GM12878 (cell line): ENCODE results near the gene ZNF813. TPM values are rescaled to one million over a fixed set of nuclear protein-coding genes. Genes with fewer than 3 reads are reported as not detected.

Experiments
- ATAC-seq: fragments of 200-7000 bp; cut with Tn5 transposase; 3 replicates; pipeline ENCODE4 v1.9.1; 2020; ENCODE audit warnings: mild to moderate bottlenecking, moderate library complexity
- BruUV-seq: library from RNA; stranded (reverse); fragments of 400-500 nt; replicated peaks from 2 replicates; lab custom pipeline; 2021; lab: Mats Ljungman, UMichigan
- CTCF ChIA-PET: fragments of 300-600 bp; sonication (Branson Sonifier 250); formaldehyde crosslinking; extraction: SDS; loops from one replicate; lab custom pipeline; 2021; ENCODE audit warnings: inconsistent platforms; lab: Yijun Ruan, JAX
- POLR2A ChIA-PET: fragments of 350-600 bp; formaldehyde crosslinking; extraction: SDS; loops from one replicate; lab custom pipeline; 2021; ENCODE audit warnings: inconsistent platforms; lab: Charles Lee
- RAD21 ChIA-PET: fragments of 300-600 bp; sonication (Branson Sonifier 250); formaldehyde crosslinking; loops from one replicate; lab custom pipeline; 2023; ENCODE audit warnings: antibody characterized with exemption; ENCODE audit not compliant: unreplicated experiment; lab: Charles Lee
- SMC1A ChIA-PET: fragments of 300-600 bp; sonication (Branson Sonifier 250); formaldehyde crosslinking; loops from one replicate; lab custom pipeline; 2023; ENCODE audit not compliant: unreplicated experiment, uncharacterized antibody; lab: Charles Lee
- DNase-seq: peaks from one replicate; pipeline ENCODE4 v3.0.0-alpha.2; 2011; ENCODE audit warnings: low read depth, low spot score
- FAIRE-seq: peaks from 3 replicates; lab custom pipeline; 2011; peaks lifted over from hg19 to GRCh38; lab: Jason Lieb, UNC
- H2AFZ ChIP-seq: 2 replicates; pipeline ENCODE4 v1.6.0; 2011; ENCODE audit warnings: low read depth, low read length, control low read depth; ENCODE audit not compliant: control insufficient read depth
- H3K27ac ChIP-seq: 2 replicates; pipeline ENCODE4 v1.5.1; 2011; ENCODE audit warnings: control low read depth; ENCODE audit not compliant: control insufficient read depth, insufficient read depth
- H3K27me3 ChIP-seq, 2 experiments: replicated peaks in 1 of 2; 2 replicates each; pipeline versions ENCODE4 v1.6.0 to v1.6.1; 2011; ENCODE audit warnings: low read length in 1 of 2; ENCODE audit not compliant: control insufficient read depth in 2 of 2, insufficient read depth in 2 of 2
- H3K36me3 ChIP-seq, 2 experiments: 2 replicates each; pipeline ENCODE4 v1.5.1; 2011; ENCODE audit warnings: low read length in 1 of 2; ENCODE audit not compliant: control insufficient read depth in 2 of 2, insufficient read depth in 2 of 2
- H3K4me1 ChIP-seq: 2 replicates; pipeline ENCODE4 v1.6.1; 2011; ENCODE audit warnings: mild to moderate bottlenecking, low read length, moderate library complexity, mixed read lengths; ENCODE audit not compliant: control insufficient read depth, insufficient read depth
- H3K4me2 ChIP-seq: 2 replicates; pipeline ENCODE4 v1.6.0; 2011; ENCODE audit warnings: control low read depth; ENCODE audit not compliant: control insufficient read depth, insufficient read depth
- H3K4me3 ChIP-seq: fragments of 200-600 bp; sonication (generic); 2 replicates; pipeline ENCODE4 v1.5.1; 2016
- H3K79me2 ChIP-seq: 2 replicates; pipeline ENCODE4 v1.6.0; 2011; ENCODE audit warnings: low read length; ENCODE audit not compliant: control insufficient read depth, insufficient read depth
- H3K9ac ChIP-seq: 2 replicates; pipeline ENCODE4 v1.8.0; 2011; ENCODE audit warnings: low read length, control low read depth, mixed read lengths; ENCODE audit not compliant: control insufficient read depth, insufficient read depth
- H3K9me3 ChIP-seq: replicated peaks from 3 replicates; pipeline ENCODE4 v1.5.1; 2011; ENCODE audit warnings: mild to moderate bottlenecking, low read length; ENCODE audit not compliant: control insufficient read depth, insufficient read depth
- H4K20me1 ChIP-seq: 2 replicates; pipeline ENCODE4 v1.6.0; 2011; ENCODE audit not compliant: control insufficient read depth, insufficient read depth
- ATF3 ChIP-seq: IDR thresholded peaks from 2 replicates; pipeline ENCODE4 v1.6.1; 2011; ENCODE audit warnings: low read depth, mild to moderate bottlenecking, low read length, moderate library complexity, borderline replicate concordance; ENCODE audit errors: extremely low read depth
- ATF7 ChIP-seq: fragments of 450-650 bp; IDR thresholded peaks from 2 replicates; pipeline ENCODE4 v1.6.1; 2016; ENCODE audit warnings: low read depth, mild to moderate bottlenecking
- CREB1 ChIP-seq: IDR thresholded peaks from 2 replicates; pipeline ENCODE4 v1.6.1; 2012; ENCODE audit warnings: low read depth, mild to moderate bottlenecking, inconsistent platforms
- EGR1 ChIP-seq, 2 experiments: IDR thresholded peaks; 1 replicate in 1 of 2; 2 replicates in 1 of 2; pipeline ENCODE4 v1.6.1; 2011 to 2012; ENCODE audit warnings: low read depth in 2 of 2, low read length in 2 of 2, borderline replicate concordance in 1 of 2, mild to moderate bottlenecking in 1 of 2, moderate library complexity in 1 of 2
- IKZF2 ChIP-seq, 2 experiments: fragments of 450-650 bp; IDR thresholded peaks; 2 replicates each; pipeline ENCODE4 v1.6.1; 2017; ENCODE audit warnings: mild to moderate bottlenecking in 2 of 2, moderate library complexity in 2 of 2
- IRF3 ChIP-seq: fragments of 450-650 bp; IDR thresholded peaks from 2 replicates; pipeline ENCODE4 v1.6.1; 2014; ENCODE audit warnings: mild to moderate bottlenecking
- NFYA ChIP-seq: IDR thresholded peaks from 2 replicates; pipeline ENCODE4 v1.6.1; 2011; ENCODE audit warnings: low read depth, mild to moderate bottlenecking, low read length, improper control_type of control experiment, borderline replicate concordance
- RAD21 ChIP-seq: IDR thresholded peaks from 2 replicates; pipeline ENCODE4 v1.6.1; 2011; ENCODE audit warnings: mild to moderate bottlenecking, low read depth, low read length, moderate library complexity; ENCODE audit not compliant: insufficient read depth
- RELB ChIP-seq: fragments of 450-650 bp; IDR thresholded peaks from 2 replicates; pipeline ENCODE4 v1.6.1; 2017; ENCODE audit warnings: low read depth, mild to moderate bottlenecking, moderate library complexity
- REST ChIP-seq: IDR thresholded peaks from 2 replicates; pipeline ENCODE4 v1.6.1; 2012; ENCODE audit warnings: mild to moderate bottlenecking, low read depth, low read length
- SPI1 ChIP-seq: IDR thresholded peaks from 2 replicates; pipeline ENCODE4 v1.6.1; 2011; ENCODE audit warnings: low read depth, mild to moderate bottlenecking, low read length, moderate library complexity, borderline replicate concordance; ENCODE audit not compliant: insufficient read depth
- TCF3 ChIP-seq: IDR thresholded peaks from 2 replicates; pipeline ENCODE4 v1.6.1; 2012; ENCODE audit warnings: low read depth, mild to moderate bottlenecking, low read length, borderline replicate concordance; ENCODE audit not compliant: insufficient read depth
- WRNIP1 ChIP-seq: IDR thresholded peaks from 2 replicates; pipeline ENCODE4 v1.6.1; 2011; ENCODE audit warnings: low read depth, low read length, improper control_type of control experiment, borderline replicate concordance
- ZBTB4 ChIP-seq: fragments of 450-650 bp; formaldehyde crosslinking; IDR thresholded peaks from 2 replicates; pipeline ENCODE4 v1.4.0; 2022; ENCODE audit warnings: mild to moderate bottlenecking, moderate library complexity
- WGBS: methylation state at CpG from one replicate; pipeline ENCODE4 v1.1.6; 2016; ENCODE audit warnings: low lambda C conversion rate; ENCODE audit not compliant: insufficient replicate concordance, insufficient coverage; ENCODE audit errors: missing lambda C conversion rate; 5-methylcytosine and 5-hydroxymethylcytosine counted together
- in situ Hi-C: fragments of 300-500 bp; cut with MboI; formaldehyde crosslinking; loops from 9 replicates; pipeline ENCODE4 v1.14.3; 2018; ENCODE audit warnings: mixed read lengths
- intact Hi-C: fragments of 100-400 bp; cut with micrococcal nuclease; formaldehyde crosslinking; loops from one replicate; pipeline ENCODE4 v1.14.2; 2022; ENCODE audit not compliant: unreplicated experiment
- polyA plus RNA-seq, 11 experiments: library from polyadenylated mRNA; depleted of rRNA in 4 of 11; unstranded in 6 of 11; stranded (reverse) in 5 of 11; fragments of >200 nt; fragmentation: Nextera tagmentation in 4 of 11; fragmentation: Illumina TruSeq in 1 of 11; extraction: Ambion mirVana in 4 of 11; extraction: Trizol in 1 of 11; gene quantifications; 1 replicate in 1 of 11; 2 replicates in 10 of 11; pipeline versions ENCODE4 v1.2.1 to v1.2.3, GENCODE V29; 2011 to 2016; ENCODE audit warnings: inconsistent platforms in 2 of 11, missing spikeins in 2 of 11, low read depth in 1 of 11
- total RNA-seq, 4 experiments: library from RNA; depleted of rRNA in 3 of 4; stranded (reverse); fragments of >200 nt in 3 of 4; fragmentation: Illumina TruSeq in 1 of 4; extraction: Trizol in 1 of 4; gene quantifications; 2 replicates each; pipeline versions ENCODE4 v1.2.1 to v1.2.3, GENCODE V29; 2013 to 2021

ZNF813 gene
- total and polyA plus RNA-seq, 10 of the 15 experiments (the other 5 are each of a cell fraction or from before 2014, with no cell fraction given): 0.27 to 4.8 (median 2.6) TPM

GRCh38 chr19:53455828-53456227 is 11.7 kb upstream of the ZNF813 start:
- no peaks in the 10 kb centered on the region for H3K4me1 ChIP-seq
- intact Hi-C loops (no loop called here), in situ Hi-C loops (no loop called here)
- CTCF ChIA-PET: no interaction called here
- FAIRE-seq: no peak
- POLR2A ChIA-PET: no interaction called here
- H3K27ac ChIP-seq: no peak overlapping the region
- no peak for ATAC-seq
- H3K79me2 ChIP-seq: no peaks in the 10 kb centered on the region
- no peak overlapping the region for H2AFZ ChIP-seq
- peaks cover 1 to 25% of the 10 kb centered on the region in 2 experiments for H3K36me3 ChIP-seq
- SMC1A ChIA-PET: no interaction called here
- WGBS: 97% methylated on average over 9 of the region's 9 CpGs
- no peaks in the 10 kb centered on the region for H4K20me1 ChIP-seq
- RAD21 ChIA-PET: no interaction called here
- no peak for DNase-seq
- H3K4me2 ChIP-seq: no peak overlapping the region
- H3K4me3 ChIP-seq: no peak overlapping the region
- H3K9me3 ChIP-seq: peaks cover 42% of the 10 kb centered on the region
- no TSS peak for BruUV-seq
- no peak overlapping the region for H3K9ac ChIP-seq
- no peaks in the 10 kb centered on the region for H3K27me3 ChIP-seq
- TF ChIP-seq SPI1: no peak
- no peak for TF ChIP-seq EGR1 (IDR thresholded peaks at IDR 0.05; ENCODE audit: borderline replicate concordance in 1 of 2, low read depth in 2 of 2, low read length in 2 of 2)
- no peak for TF ChIP-seq WRNIP1
- TF ChIP-seq IRF3: no peak
- no peak for TF ChIP-seq ATF3
- TF ChIP-seq IKZF2 (IDR thresholded peaks at IDR 0.05): no peak
- no peak for TF ChIP-seq ATF7
- TF ChIP-seq RELB: no peak
- TF ChIP-seq CREB1: no peak
- TF ChIP-seq REST: no peak
- no peak for TF ChIP-seq TCF3
- TF ChIP-seq ZBTB4 (CRISPR knock-in tag): no peak
- no peak for TF ChIP-seq NFYA
- TF ChIP-seq RAD21: no peak
